A549 (cell line): Measurements from ENCODE around the gene COMMD3. TPM values are rescaled to one million over a fixed set of nuclear protein-coding genes. Genes with fewer than 3 reads are reported as not detected.

ENCODE experiments used
- ATAC-seq, 2 experiments: fragments of 200-7000 bp in 1 of 2; fragments of >200 bp in 1 of 2; cut with Nextera tagmentation in 1 of 2; cut with Tn5 transposase in 1 of 2; 3 replicates each; pipeline versions ENCODE4 v1.8.0 to v1.9.1; 2018 to 2020; ENCODE audit warnings: mild to moderate bottlenecking in 1 of 2, moderate library complexity in 1 of 2
- CTCF ChIA-PET: fragments of 300-600 bp; sonication (Branson Sonifier 250); formaldehyde crosslinking; extraction: SDS; loops from one replicate; lab custom pipeline; 2021; ENCODE audit warnings: antibody characterized with exemption, inconsistent platforms; lab: Yijun Ruan, JAX
- POLR2A ChIA-PET: fragments of 350-600 bp; formaldehyde crosslinking; extraction: SDS; loops from one replicate; lab custom pipeline; 2021; ENCODE audit warnings: antibody characterized with exemption, inconsistent platforms; lab: Yijun Ruan, JAX
- DNase-seq, 2 experiments: peaks; one replicate each; pipeline versions ENCODE4 v3.0.0 to v3.0.0-alpha.2; 2011 to 2016; ENCODE audit warnings: low read depth in 1 of 2, low spot score in 1 of 2
- FAIRE-seq: peaks from 2 replicates; lab custom pipeline; 2011; peaks lifted over from hg19 to GRCh38; lab: Jason Lieb, UNC
- H3K27ac ChIP-seq, 2 experiments: fragments of >200 bp; sonication (Bioruptor Twin); formaldehyde crosslinking; 3 replicates each; pipeline ENCODE4 v1.5.1; 2016 to 2017
- H3K4me1 ChIP-seq: fragments of >200 bp; sonication (Bioruptor Twin); formaldehyde crosslinking; 3 replicates; pipeline ENCODE4 v1.6.1; 2016
- H3K4me2 ChIP-seq: fragments of >200 bp; sonication (Bioruptor Twin); formaldehyde crosslinking; 3 replicates; pipeline ENCODE4 v1.6.1; 2016
- H3K4me3 ChIP-seq: fragments of >200 bp; sonication (Bioruptor Twin); formaldehyde crosslinking; 3 replicates; pipeline ENCODE4 v1.5.1; 2016
- H3K9me3 ChIP-seq: fragments of >200 bp; sonication (Bioruptor Twin); formaldehyde crosslinking; 3 replicates; pipeline ENCODE4 v1.6.1; 2016
- CBX2 ChIP-seq: fragments of 200-600 bp; sonication (generic); IDR thresholded peaks from 2 replicates; pipeline ENCODE4 v1.6.1; 2016; ENCODE audit warnings: low read depth, mild to moderate bottlenecking, borderline replicate concordance
- CEBPB ChIP-seq, 2 experiments: fragments of >200 bp in 1 of 2; sonication (Bioruptor Twin) in 1 of 2; formaldehyde crosslinking in 1 of 2; IDR thresholded peaks; 2 replicates each; pipeline ENCODE4 v1.6.1; 2012 to 2016
- CHD2 ChIP-seq: fragments of 150-350 bp; IDR thresholded peaks from 2 replicates; pipeline ENCODE4 v1.6.1; 2014; ENCODE audit warnings: low read length; ENCODE audit not compliant: partially characterized antibody
- E2F6 ChIP-seq: IDR thresholded peaks from 2 replicates; pipeline ENCODE4 v1.6.1; 2012; ENCODE audit warnings: low read depth, borderline replicate concordance
- ESRRA ChIP-seq: fragments of 150-350 bp; IDR thresholded peaks from 2 replicates; pipeline ENCODE4 v1.6.1; 2014; ENCODE audit warnings: mild to moderate bottlenecking, low read length, borderline replicate concordance
- FOSB ChIP-seq: fragments of 250-450 bp; sonication (Bioruptor Pico); IDR thresholded peaks from 2 replicates; pipeline ENCODE4 v1.5.0; 2020; ENCODE audit warnings: mild to moderate bottlenecking, moderate library complexity
- FOSL2 ChIP-seq, 2 experiments: fragments of 450-650 bp in 1 of 2; fragments of >200 bp in 1 of 2; sonication (Bioruptor Twin) in 1 of 2; formaldehyde crosslinking; IDR thresholded peaks; 2 replicates each; pipeline versions ENCODE4 v1.5.0 to v1.6.1; 2016 to 2020; ENCODE audit warnings: mild to moderate bottlenecking in 1 of 2, moderate library complexity in 1 of 2
- FOXS1 ChIP-seq: fragments of 250-450 bp; sonication (Bioruptor Pico); IDR thresholded peaks from 2 replicates; pipeline ENCODE4 v1.5.0; 2020; ENCODE audit warnings: mild to moderate bottlenecking, moderate library complexity
- HMGXB4 ChIP-seq: fragments of 250-450 bp; sonication (Bioruptor Pico); IDR thresholded peaks from 2 replicates; pipeline ENCODE4 v1.5.0; 2021; ENCODE audit warnings: mild to moderate bottlenecking, moderate library complexity, borderline replicate concordance
- HOXB5 ChIP-seq: fragments of 250-450 bp; sonication (Bioruptor Pico); IDR thresholded peaks from 2 replicates; pipeline ENCODE4 v1.5.0; 2020; ENCODE audit warnings: mild to moderate bottlenecking, moderate library complexity
- JUN ChIP-seq, 2 experiments: fragments of >200 bp; sonication (Bioruptor Twin); formaldehyde crosslinking; IDR thresholded peaks; 2 replicates in 1 of 2; 3 replicates in 1 of 2; pipeline ENCODE4 v1.6.1; 2016 to 2017
- KDM1A ChIP-seq: fragments of 200-600 bp; sonication (generic); IDR thresholded peaks from 2 replicates; pipeline ENCODE4 v1.6.1; 2016; ENCODE audit warnings: low read depth, mild to moderate bottlenecking
- MAZ ChIP-seq: fragments of 150-350 bp; IDR thresholded peaks from 2 replicates; pipeline ENCODE4 v1.6.1; 2014; ENCODE audit warnings: antibody characterized with exemption, low read depth, low read length, borderline replicate concordance
- NFE2L2 ChIP-seq: fragments of 150-350 bp; conservative IDR thresholded peaks from 2 replicates; pipeline ENCODE4 v1.6.1; 2014; ENCODE audit warnings: low read length
- NPAS2 ChIP-seq: fragments of 250-450 bp; sonication (Bioruptor Pico); IDR thresholded peaks from 2 replicates; pipeline ENCODE4 v1.8.0; 2022; ENCODE audit warnings: mild to moderate bottlenecking, moderate library complexity, borderline replicate concordance
- PHF8 ChIP-seq: fragments of 200-600 bp; sonication (generic); IDR thresholded peaks from 2 replicates; pipeline ENCODE4 v1.6.1; 2016; ENCODE audit warnings: low read depth, mild to moderate bottlenecking, antibody characterized with exemption, moderate library complexity, borderline replicate concordance
- RARB ChIP-seq: fragments of 250-450 bp; sonication (Bioruptor Pico); IDR thresholded peaks from 2 replicates; pipeline ENCODE4 v1.8.0; 2021; ENCODE audit warnings: mild to moderate bottlenecking, moderate library complexity
- RCOR1 ChIP-seq: fragments of 150-350 bp; IDR thresholded peaks from 2 replicates; pipeline ENCODE4 v1.6.1; 2014; ENCODE audit warnings: antibody characterized with exemption, low read length, low read depth
- SMC3 ChIP-seq: fragments of >200 bp; sonication (Bioruptor Twin); formaldehyde crosslinking; IDR thresholded peaks from 3 replicates; pipeline ENCODE4 v1.6.1; 2018; ENCODE audit warnings: inconsistent platforms
- ZFP36 ChIP-seq: fragments of 450-650 bp; IDR thresholded peaks from 2 replicates; pipeline ENCODE4 v1.6.1; 2014; ENCODE audit warnings: borderline replicate concordance; ENCODE audit not compliant: partially characterized antibody
- ZNF302 ChIP-seq: fragments of 250-450 bp; sonication (Bioruptor Pico); IDR thresholded peaks from 2 replicates; pipeline ENCODE4 v1.9.0; 2021; ENCODE audit warnings: inconsistent platforms, mild to moderate bottlenecking, moderate library complexity
- WGBS: methylation state at CpG from one replicate; pipeline ENCODE4 v1.1.6; 2017; ENCODE audit errors: missing lambda C conversion rate; 5-methylcytosine and 5-hydroxymethylcytosine counted together
- polyA plus RNA-seq, 4 experiments: library from polyadenylated mRNA; depleted of rRNA in 3 of 4; stranded (reverse); fragments of >200 nt; fragmentation: RNase III in 1 of 4; extraction: RNeasy Plus Mini Kit Qiagen cat#74134 plus additional on column Dnase treatment in 1 of 4; gene quantifications; 2 replicates in 3 of 4; 3 replicates in 1 of 4; pipeline ENCODE4 v1.2.3, GENCODE V29; 2011 to 2017
- TF ChIP-seq, protein P1 (sequence below): IDR thresholded peaks from 2 replicates; pipeline ENCODE4 v1.6.1; 2012
- TF ChIP-seq, protein P2 (sequence below): IDR thresholded peaks from 2 replicates; pipeline ENCODE4 v1.6.1; 2012
- TF ChIP-seq, protein P3 (sequence below): fragments of >200 bp; sonication (Bioruptor Twin); formaldehyde crosslinking; IDR thresholded peaks from 3 replicates; pipeline ENCODE4 v1.5.1; 2016
- TF ChIP-seq, protein P4 (sequence below): fragments of 450-650 bp; IDR thresholded peaks from 2 replicates; pipeline ENCODE4 v1.6.1; 2014; ENCODE audit warnings: antibody characterized with exemption
- TF ChIP-seq, protein P5 (sequence below): fragments of >200 bp; sonication (Bioruptor Twin); formaldehyde crosslinking; IDR thresholded peaks from 2 replicates; pipeline ENCODE4 v1.6.1; 2016

COMMD3 gene
- polyA plus RNA-seq, 2 of the 4 experiments (the other 2 are of a cell fraction): 42.2 to 70.8 TPM

DNA sequence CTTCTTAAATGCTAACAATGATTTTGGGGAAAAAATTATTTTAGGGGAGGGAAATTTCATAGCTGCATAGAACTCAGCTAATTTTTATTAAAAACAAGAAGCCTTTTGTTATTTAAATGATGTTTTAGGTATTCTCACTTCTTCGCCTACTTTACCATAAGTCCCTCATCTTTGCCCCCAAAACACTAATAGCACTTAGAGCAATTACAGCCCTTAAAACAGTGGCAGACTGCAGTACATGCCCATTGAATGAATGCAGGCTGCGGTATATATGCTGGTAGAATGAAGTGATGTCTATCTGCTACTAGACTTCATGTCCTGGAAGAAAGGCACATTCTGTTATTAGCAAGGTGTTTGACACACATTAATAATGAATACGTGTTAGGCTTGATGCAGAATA is 26.2 kb downstream of the COMMD3 start:
- TF ChIP-seq MAZ (no peak), CEBPB (IDR thresholded peaks at IDR 0.05) (no peak), FOSL2 (IDR thresholded peaks at IDR 0.05) (no peak), FOSL2 (CRISPR knock-in tag; IDR thresholded peaks at IDR 0.05) (no peak), SMC3 (no peak), NPAS2 (no peak), ZNF302 (CRISPR knock-in tag) (no peak), JUN (IDR thresholded peaks at IDR 0.05) (no peak), FOSB (no peak), PHF8 (no peak), HOXB5 (CRISPR knock-in tag) (no peak), RARB (CRISPR knock-in tag) (no peak)
- TF ChIP-seq, protein P1, sequence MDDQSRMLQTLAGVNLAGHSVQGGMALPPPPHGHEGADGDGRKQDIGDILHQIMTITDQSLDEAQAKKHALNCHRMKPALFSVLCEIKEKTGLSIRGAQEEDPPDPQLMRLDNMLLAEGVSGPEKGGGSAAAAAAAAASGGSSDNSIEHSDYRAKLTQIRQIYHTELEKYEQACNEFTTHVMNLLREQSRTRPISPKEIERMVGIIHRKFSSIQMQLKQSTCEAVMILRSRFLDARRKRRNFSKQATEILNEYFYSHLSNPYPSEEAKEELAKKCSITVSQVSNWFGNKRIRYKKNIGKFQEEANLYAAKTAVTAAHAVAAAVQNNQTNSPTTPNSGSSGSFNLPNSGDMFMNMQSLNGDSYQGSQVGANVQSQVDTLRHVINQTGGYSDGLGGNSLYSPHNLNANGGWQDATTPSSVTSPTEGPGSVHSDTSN: no peak
- TF ChIP-seq, protein P2, sequence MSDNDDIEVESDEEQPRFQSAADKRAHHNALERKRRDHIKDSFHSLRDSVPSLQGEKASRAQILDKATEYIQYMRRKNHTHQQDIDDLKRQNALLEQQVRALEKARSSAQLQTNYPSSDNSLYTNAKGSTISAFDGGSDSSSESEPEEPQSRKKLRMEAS: no peak
- Histone ChIP-seq H3K9me3 (no peaks in the 10 kb centered on the region), H3K4me1 (peaks cover 9% of the 10 kb centered on the region; the same call in 1 of the 3 replicates), H3K4me2 (no peak overlapping the region), H3K4me3 (no peak overlapping the region), H3K27ac (no peak overlapping the region)
- ChIA-PET CTCF (interaction anchor here (1.5 kb wide), 1 partner anchor 646 kb away, joined by 3 read pairs; no protein-coding TSS in a partner anchor), POLR2A (no interaction called here)
- FAIRE-seq: no peak
- WGBS: 93% methylated on average over 3 of the region's 3 CpGs
- DNase-seq: no peak
- no peak for ATAC-seq

DNA sequence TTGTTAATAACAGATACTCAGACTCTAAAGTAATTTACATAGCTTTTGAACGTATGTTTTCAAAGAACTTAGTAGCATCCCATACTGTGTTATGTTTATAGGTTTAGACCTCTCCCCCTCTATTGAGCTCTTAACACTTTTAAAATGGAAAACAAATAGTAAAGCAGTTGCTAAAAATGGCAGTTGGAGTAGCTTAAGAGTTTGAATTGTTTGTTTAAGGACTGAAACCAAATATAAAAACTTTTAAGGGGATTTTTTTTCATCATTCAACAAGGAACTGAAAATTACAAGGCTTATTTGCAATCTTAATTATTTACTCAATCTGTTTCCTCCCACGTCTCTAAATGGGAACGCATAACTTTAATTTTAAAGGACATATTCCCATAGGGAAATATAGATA is 27.5 kb downstream of the COMMD3 start:
- ATAC-seq (no peak), FAIRE-seq (no peak)
- POLR2A ChIA-PET: no interaction called here

More for the DNA sequence above, 27.5 kb downstream of the COMMD3 start:
- no peak for DNase-seq
- H3K4me1 ChIP-seq: peaks cover 9% of the 10 kb centered on the region; the same call in 1 of the 3 replicates
- no peak overlapping the region for H3K4me3 ChIP-seq
- TF ChIP-seq, protein P3, sequence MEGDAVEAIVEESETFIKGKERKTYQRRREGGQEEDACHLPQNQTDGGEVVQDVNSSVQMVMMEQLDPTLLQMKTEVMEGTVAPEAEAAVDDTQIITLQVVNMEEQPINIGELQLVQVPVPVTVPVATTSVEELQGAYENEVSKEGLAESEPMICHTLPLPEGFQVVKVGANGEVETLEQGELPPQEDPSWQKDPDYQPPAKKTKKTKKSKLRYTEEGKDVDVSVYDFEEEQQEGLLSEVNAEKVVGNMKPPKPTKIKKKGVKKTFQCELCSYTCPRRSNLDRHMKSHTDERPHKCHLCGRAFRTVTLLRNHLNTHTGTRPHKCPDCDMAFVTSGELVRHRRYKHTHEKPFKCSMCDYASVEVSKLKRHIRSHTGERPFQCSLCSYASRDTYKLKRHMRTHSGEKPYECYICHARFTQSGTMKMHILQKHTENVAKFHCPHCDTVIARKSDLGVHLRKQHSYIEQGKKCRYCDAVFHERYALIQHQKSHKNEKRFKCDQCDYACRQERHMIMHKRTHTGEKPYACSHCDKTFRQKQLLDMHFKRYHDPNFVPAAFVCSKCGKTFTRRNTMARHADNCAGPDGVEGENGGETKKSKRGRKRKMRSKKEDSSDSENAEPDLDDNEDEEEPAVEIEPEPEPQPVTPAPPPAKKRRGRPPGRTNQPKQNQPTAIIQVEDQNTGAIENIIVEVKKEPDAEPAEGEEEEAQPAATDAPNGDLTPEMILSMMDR: no peak
- TF ChIP-seq, protein P4, sequence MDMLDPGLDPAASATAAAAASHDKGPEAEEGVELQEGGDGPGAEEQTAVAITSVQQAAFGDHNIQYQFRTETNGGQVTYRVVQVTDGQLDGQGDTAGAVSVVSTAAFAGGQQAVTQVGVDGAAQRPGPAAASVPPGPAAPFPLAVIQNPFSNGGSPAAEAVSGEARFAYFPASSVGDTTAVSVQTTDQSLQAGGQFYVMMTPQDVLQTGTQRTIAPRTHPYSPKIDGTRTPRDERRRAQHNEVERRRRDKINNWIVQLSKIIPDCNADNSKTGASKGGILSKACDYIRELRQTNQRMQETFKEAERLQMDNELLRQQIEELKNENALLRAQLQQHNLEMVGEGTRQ: no peak
- no peak for TF ChIP-seq CHD2
- no peak for TF ChIP-seq ZFP36
- TF ChIP-seq NFE2L2: no peak
- TF ChIP-seq ESRRA: no peak
- TF ChIP-seq RCOR1: no peak
- no peak for TF ChIP-seq CBX2
- TF ChIP-seq FOXS1 (CRISPR knock-in tag): no peak
- no peak for TF ChIP-seq E2F6
- no peak for TF ChIP-seq MAZ
- no peak for TF ChIP-seq HMGXB4 (CRISPR knock-in tag)
- no peak for TF ChIP-seq KDM1A
- TF ChIP-seq, protein P5, sequence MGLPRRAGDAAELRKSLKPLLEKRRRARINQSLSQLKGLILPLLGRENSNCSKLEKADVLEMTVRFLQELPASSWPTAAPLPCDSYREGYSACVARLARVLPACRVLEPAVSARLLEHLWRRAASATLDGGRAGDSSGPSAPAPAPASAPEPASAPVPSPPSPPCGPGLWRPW: no peak
- H3K4me2 ChIP-seq: no peak overlapping the region
- 65% methylated on average over 3 of the region's 3 CpGs for WGBS
- CTCF ChIA-PET: no interaction called here
- H3K9me3 ChIP-seq: no peaks in the 10 kb centered on the region
- H3K27ac ChIP-seq: no peak overlapping the region
